Measurements from ENCODE around the gene ANO4.

DNA sequence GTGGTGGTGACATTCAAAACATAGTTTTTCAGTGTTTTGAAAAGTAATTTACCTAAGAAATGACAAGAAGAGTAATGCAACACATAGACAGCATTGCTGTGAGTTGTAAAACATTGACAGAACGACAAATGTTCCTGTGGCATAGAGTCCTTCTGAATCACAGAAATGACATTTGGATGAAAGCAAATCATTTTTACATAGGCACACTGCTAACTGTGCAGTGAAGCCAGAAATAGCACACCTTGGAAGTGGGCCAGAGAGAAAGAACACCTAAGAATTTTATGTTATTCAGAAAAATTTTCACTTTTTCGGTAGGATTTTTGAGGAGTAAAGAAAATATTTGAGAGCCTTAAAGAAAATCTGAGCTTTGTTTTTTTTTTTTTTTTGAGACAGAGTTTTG is 100.6 kb downstream of the ANO4 start:
- TF ChIP-seq CTCF (tag by site-specific recombination; IDR thresholded peaks at IDR 0.05): no peak
- no peak for TF ChIP-seq ZNF114 (tag by site-specific recombination; IDR thresholded peaks at IDR 0.05)
- TF ChIP-seq ZNF274 (IDR thresholded peaks at IDR 0.05; ENCODE audit: low read length): no peak
- no peak for TF ChIP-seq ZNF274 (tag by site-specific recombination; IDR thresholded peaks at IDR 0.05; ENCODE audit: borderline replicate concordance)

Data from HEK293 (cell line).